ENCODE data around the gene MYL7. TPM values are rescaled to one million over a fixed set of nuclear protein-coding genes. Genes with fewer than 3 reads are reported as not detected.

The MYL7 gene
- total and polyA plus RNA-seq, 9 of the 15 experiments (the other 6 are each of a cell fraction or from before 2014, with no cell fraction given) = not detected

DNA sequence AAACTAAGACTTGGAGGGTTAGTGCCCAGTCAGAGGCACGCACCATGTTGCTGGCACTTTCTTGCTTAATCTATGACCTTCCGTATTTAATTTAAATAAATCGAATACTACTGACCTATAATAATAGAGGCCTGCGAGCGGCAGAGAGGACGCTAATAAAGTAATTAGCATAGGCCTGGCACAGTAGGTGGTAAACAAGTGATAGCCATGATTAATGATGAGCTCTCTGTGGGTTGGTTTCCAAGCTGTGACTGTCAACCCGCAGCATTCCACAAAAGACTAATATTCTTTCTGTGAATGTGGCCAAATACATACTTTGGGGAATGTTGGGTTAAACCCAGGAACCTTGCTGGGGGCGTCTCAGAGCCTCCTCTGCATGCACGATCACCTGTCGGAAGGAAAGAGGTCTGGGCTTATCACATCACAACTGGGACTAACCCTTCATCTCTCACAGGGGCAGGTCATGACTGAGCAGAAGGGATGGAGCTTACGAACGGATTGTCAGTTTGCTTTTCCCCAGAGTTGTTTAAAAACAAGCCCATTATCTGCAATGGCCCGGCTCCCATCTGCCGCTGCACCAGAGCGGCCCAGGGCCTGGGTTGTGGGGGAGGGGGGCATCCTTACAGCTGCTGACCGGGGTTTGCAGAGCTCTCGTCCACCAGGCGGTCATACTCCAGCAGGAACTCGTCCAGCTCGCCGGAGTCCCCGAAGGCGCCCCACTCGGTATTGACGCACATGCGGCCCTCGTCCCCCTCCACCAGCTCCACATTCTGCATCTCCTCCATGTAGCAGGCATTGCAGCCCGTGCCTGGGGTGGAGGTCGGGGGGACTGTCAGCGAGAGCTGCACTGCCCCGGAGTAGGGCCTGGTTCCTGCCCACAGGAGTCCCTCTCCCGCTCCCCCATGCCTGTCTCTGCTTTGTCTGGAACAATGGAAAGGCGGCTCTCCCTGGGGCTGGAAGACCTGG is 6.2 kb upstream of the MYL7 start (continued):
- TF ChIP-seq CHD7 (IDR thresholded peaks at IDR 0.05; ENCODE audit: low read depth, low read length) (no peak), TEAD2 (tag; IDR thresholded peaks at IDR 0.05) (no peak), SMARCE1 (IDR thresholded peaks at IDR 0.05) (peak; percentile 56; the same call in 1 of the 2 replicates), ZNF175 (CRISPR knock-in tag; IDR thresholded peaks at IDR 0.05; ENCODE audit: low read depth) (no peak), DPF2 (IDR thresholded peaks at IDR 0.05) (peak; percentile 90), CHD1 (IDR thresholded peaks at IDR 0.05; ENCODE audit: low read length) (no peak), RBM39 (optimal IDR thresholded peaks at IDR 0.05; ENCODE audit: low read depth, low read length) (no peak), L3MBTL2 (IDR thresholded peaks at IDR 0.05) (peak; percentile 64), CBFA2T2 (conservative IDR thresholded peaks at IDR 0.05) (peak; percentile 92), CCNT2 (IDR thresholded peaks at IDR 0.05; ENCODE audit: borderline replicate concordance, extremely low read depth, insufficient read length, low read depth, low read length) (peak; percentile 49), SUPT5H (IDR thresholded peaks at IDR 0.05) (no peak), NRF1 (conservative IDR thresholded peaks at IDR 0.05 in 1 of 2, IDR thresholded peaks at IDR 0.05 in 1 of 2) (peak; percentile 32 to 55; a peak in 1 of 4 replicates), SP1 (CRISPR knock-in tag; IDR thresholded peaks at IDR 0.05) (no peak; the same call in 1 of the 2 replicates)
- TF ChIP-seq, protein P1, sequence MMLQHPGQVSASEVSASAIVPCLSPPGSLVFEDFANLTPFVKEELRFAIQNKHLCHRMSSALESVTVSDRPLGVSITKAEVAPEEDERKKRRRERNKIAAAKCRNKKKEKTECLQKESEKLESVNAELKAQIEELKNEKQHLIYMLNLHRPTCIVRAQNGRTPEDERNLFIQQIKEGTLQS (IDR thresholded peaks at IDR 0.05) = no peak
- TF ChIP-seq, protein P1 (CRISPR knock-in tag; conservative IDR thresholded peaks at IDR 0.05) = no peak
